K562 (cell line): ENCODE results near the gene SPINK4. TPM values are rescaled to one million over a fixed set of nuclear protein-coding genes. Genes with fewer than 3 reads are reported as not detected.

Experiments used
- HBP1 ChIP-seq: fragments of 450-650 bp; formaldehyde crosslinking; IDR thresholded peaks from 2 replicates; pipeline ENCODE4 v1.4.0; 2022; ENCODE audit warnings: missing genetic modification characterization
- IRF1 ChIP-seq: sonication (generic); formaldehyde crosslinking; IDR thresholded peaks from 2 replicates; pipeline ENCODE4 v1.8.0; 2022; ENCODE audit warnings: missing genetic modification reagents, mild to moderate bottlenecking, borderline replicate concordance
- MECOM ChIP-seq: fragments of 250-450 bp; sonication (Bioruptor Pico); IDR thresholded peaks from 2 replicates; pipeline ENCODE4 v1.8.0; 2022; ENCODE audit warnings: inconsistent platforms
- NFE2 ChIP-seq: IDR thresholded peaks from 2 replicates; pipeline ENCODE4 v1.6.1; 2014; ENCODE audit warnings: antibody characterized with exemption, low read depth
- PHF21A ChIP-seq: fragments of 450-650 bp; IDR thresholded peaks from 2 replicates; pipeline ENCODE4 v1.6.1; 2017; ENCODE audit warnings: low read depth, borderline replicate concordance
- PTRF ChIP-seq: fragments of 450-650 bp; IDR thresholded peaks from 2 replicates; pipeline ENCODE4 v1.6.1; 2016; ENCODE audit warnings: mild to moderate bottlenecking, missing genetic modification characterization, missing compliant biosample characterization
- TCFL5 ChIP-seq: fragments of 250-450 bp; sonication (Bioruptor Pico); conservative IDR thresholded peaks from 2 replicates; pipeline ENCODE4 v1.6.1; 2021; ENCODE audit warnings: mild to moderate bottlenecking, moderate library complexity, matching md5 sums
- THRAP3 ChIP-seq: fragments of 450-650 bp; IDR thresholded peaks from 2 replicates; pipeline ENCODE4 v1.6.1; 2016; ENCODE audit warnings: mild to moderate bottlenecking, inconsistent platforms, borderline replicate concordance
- ZNF253 ChIP-seq: fragments of 250-450 bp; sonication (Bioruptor Pico); conservative IDR thresholded peaks from 2 replicates; pipeline ENCODE4 v1.6.1; 2021; ENCODE audit warnings: mild to moderate bottlenecking
- ZNF507 ChIP-seq: conservative IDR thresholded peaks from 2 replicates; pipeline ENCODE4 v1.6.1; 2017; ENCODE audit warnings: missing genetic modification characterization, missing compliant biosample characterization
- polyA plus RNA-seq, 8 experiments: library from polyadenylated mRNA; depleted of rRNA in 4 of 8; stranded (reverse) in 5 of 8; unstranded in 3 of 8; fragments of >200 nt; fragmentation: Nextera tagmentation in 2 of 8; fragmentation: Illumina TruSeq in 1 of 8; extraction: Ambion mirVana in 2 of 8; extraction: Trizol in 1 of 8; gene quantifications; 2 replicates each; pipeline versions ENCODE4 v1.2.1 to v1.2.3, GENCODE V29; 2011 to 2014; ENCODE audit warnings: inconsistent platforms in 1 of 8, missing spikeins in 1 of 8
- total RNA-seq, 7 experiments: library from RNA; depleted of rRNA in 6 of 7; stranded (reverse); fragments of >200 nt in 6 of 7; fragmentation: Illumina TruSeq in 2 of 7; extraction: Trizol in 2 of 7; gene quantifications; 2 replicates each; pipeline versions ENCODE4 v1.2.1 to v1.2.3, GENCODE V29; 2011 to 2021; ENCODE audit warnings: low replicate concordance in 1 of 7
- TF ChIP-seq, protein P1 (sequence below): fragments of 200-800 bp; sonication (Bioruptor generic); IDR thresholded peaks from 2 replicates; pipeline ENCODE4 v1.6.1; 2017; ENCODE audit warnings: missing genetic modification characterization, missing compliant biosample characterization
- TF ChIP-seq, protein P2 (sequence below): fragments of 250-450 bp; sonication (Bioruptor Pico); IDR thresholded peaks from 2 replicates; pipeline ENCODE4 v1.5.0; 2021; ENCODE audit warnings: mild to moderate bottlenecking, borderline replicate concordance

The SPINK4 gene
- total and polyA plus RNA-seq, 9 of the 15 experiments (the other 6 are each of a cell fraction or from before 2014, with no cell fraction given) = 0.74 to 5.5 (median 2.1) TPM; not detected in 2

GRCh38 chr9:33239921-33240320 lies at the start of gene SPINK4 (continued):
- TF ChIP-seq, protein P1, sequence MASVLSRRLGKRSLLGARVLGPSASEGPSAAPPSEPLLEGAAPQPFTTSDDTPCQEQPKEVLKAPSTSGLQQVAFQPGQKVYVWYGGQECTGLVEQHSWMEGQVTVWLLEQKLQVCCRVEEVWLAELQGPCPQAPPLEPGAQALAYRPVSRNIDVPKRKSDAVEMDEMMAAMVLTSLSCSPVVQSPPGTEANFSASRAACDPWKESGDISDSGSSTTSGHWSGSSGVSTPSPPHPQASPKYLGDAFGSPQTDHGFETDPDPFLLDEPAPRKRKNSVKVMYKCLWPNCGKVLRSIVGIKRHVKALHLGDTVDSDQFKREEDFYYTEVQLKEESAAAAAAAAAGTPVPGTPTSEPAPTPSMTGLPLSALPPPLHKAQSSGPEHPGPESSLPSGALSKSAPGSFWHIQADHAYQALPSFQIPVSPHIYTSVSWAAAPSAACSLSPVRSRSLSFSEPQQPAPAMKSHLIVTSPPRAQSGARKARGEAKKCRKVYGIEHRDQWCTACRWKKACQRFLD (CRISPR knock-in tag) = peak; percentile 83; the same call in 1 of the 2 replicates
- TF ChIP-seq NFE2 (no peak), PTRF (tag) (no peak), PHF21A (peak; percentile 50; the same call in 1 of the 2 replicates), TCFL5 (CRISPR knock-in tag) (no peak), ZNF507 (tag) (no peak), MECOM (no peak), ZNF253 (no peak), THRAP3 (no peak), IRF1 (CRISPR knock-in tag) (no peak), HBP1 (CRISPR knock-in tag) (no peak)
- TF ChIP-seq, protein P2, sequence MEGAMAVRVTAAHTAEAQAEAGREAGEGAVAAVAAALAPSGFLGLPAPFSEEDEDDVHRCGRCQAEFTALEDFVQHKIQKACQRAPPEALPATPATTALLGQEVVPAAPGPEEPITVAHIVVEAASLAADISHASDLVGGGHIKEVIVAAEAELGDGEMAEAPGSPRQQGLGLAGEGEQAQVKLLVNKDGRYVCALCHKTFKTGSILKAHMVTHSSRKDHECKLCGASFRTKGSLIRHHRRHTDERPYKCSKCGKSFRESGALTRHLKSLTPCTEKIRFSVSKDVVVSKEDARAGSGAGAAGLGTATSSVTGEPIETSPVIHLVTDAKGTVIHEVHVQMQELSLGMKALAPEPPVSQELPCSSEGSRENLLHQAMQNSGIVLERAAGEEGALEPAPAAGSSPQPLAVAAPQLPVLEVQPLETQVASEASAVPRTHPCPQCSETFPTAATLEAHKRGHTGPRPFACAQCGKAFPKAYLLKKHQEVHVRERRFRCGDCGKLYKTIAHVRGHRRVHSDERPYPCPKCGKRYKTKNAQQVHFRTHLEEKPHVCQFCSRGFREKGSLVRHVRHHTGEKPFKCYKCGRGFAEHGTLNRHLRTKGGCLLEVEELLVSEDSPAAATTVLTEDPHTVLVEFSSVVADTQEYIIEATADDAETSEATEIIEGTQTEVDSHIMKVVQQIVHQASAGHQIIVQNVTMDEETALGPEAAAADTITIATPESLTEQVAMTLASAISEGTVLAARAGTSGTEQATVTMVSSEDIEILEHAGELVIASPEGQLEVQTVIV = no peak
